CD1c-positive myeloid dendritic cell (primary cell): ENCODE data around the gene NOXO1.
"Not testable (repeated sequence)": the region's sequence is repeated elsewhere in the genome, so short reads cannot be mapped to it uniquely, and the experiment has no call there.

Experiments used
- DNase-seq: peaks from one replicate; pipeline ENCODE4 v3.0.0-alpha.2; 2016; ENCODE audit errors: extremely low spot score

The NOXO1 gene

DNA sequence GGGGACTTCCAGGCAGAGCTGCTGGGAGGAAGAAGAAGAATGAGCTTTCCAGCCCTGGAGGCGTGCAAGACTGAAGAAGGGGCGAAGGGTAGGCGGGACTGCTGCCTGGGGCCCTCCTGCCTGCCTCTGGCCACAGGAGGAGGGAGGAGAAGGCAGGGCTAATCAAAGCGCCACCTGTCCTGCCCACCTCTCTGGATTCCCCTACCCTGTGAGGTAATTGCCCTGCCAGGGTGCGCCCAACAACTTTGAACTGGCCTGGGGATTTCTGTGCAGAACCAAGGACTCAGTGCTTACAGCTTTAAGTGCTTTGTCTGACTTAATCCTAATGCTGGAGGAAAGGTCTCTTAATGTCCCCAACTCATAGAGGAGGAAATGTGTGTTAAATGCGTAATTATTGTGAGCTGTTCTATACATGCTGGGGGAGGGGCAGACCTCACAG, at the start of gene NOXO1:
Gene NOXO1, minus strand, starts transcription at position 72 of the 439 bp plus-strand sequence. CDS start 290 bp downstream, outside the sequence.
- DNase-seq = no peak

- no peak for DNase-seq
Measured at GRCh38 chr16:2030036-2030435, 48.8 kb upstream of the NOXO1 start.

GRCh38 chr16:2029350-2029749, 48.1 kb upstream of the NOXO1 start:
- DNase-seq = no peak

- DNase-seq = no peak
Measured at GRCh38 chr16:2028620-2029220, 47.5 kb upstream of the NOXO1 start.

DNA sequence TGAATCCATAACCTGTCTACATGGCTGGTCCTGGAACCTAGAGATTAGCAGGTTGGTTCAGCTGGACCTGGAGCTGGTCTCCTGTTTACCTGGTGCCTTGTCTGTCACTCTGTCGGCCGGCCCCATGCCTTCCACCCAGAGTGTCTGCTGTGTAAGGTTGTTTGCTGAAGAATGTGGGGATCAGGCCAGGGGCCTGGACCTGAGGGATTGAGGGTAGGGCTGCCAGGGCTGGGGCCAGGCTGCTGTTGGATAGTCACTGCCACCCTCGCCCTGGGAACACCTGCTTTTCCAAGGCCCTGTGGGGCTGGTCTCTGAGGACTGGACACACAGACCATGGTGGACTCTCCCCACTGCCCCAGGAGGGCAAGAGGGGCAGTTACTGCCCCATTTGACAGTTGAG, 46.9 kb upstream of the NOXO1 start:
- no peak for DNase-seq

DNA sequence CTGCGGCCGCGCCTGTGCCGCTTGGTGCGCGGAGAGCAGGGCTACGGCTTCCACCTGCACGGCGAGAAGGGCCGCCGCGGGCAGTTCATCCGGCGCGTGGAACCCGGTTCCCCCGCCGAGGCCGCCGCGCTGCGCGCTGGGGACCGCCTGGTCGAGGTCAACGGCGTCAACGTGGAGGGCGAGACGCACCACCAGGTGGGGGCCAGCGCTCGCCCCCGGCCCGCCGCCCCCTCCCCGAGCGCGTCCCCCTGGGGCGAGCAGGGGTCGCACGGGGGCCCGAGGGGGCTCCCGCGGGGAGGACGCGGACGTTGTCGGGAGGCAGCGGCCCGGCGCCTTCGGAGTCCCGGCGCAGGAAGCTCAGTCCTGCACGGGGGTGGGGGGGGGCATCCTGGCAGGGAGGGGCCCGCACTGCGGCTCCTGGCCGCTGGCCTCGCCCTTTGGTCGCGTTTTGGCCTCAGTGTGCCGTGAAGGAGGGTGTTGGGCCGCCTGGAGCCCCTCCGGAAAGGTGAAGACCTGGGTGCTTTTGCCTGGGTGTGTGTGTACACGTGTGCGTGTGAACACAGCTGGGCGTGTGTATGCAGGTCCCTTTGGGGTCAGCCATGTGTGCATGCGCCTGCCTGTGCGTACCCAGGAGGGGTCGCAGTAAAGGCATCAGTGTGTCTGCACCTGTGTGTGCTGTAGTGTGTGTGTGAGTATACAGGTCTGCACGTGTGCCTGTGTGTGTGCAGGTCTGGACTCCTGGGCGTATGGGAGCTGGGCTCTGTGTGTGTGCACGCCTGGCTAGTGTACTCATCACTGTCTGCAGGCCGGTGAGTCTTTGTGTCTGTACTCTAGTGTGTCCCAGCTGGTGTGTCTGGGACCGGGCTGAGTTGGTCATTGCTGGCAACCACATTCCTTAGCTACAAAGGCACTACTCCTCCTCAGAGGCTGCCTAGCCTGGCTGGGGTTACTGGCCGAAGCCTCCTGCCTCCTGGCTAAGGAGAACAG, 46.0 kb upstream of the NOXO1 start:
- DNase-seq = no peak

DNA sequence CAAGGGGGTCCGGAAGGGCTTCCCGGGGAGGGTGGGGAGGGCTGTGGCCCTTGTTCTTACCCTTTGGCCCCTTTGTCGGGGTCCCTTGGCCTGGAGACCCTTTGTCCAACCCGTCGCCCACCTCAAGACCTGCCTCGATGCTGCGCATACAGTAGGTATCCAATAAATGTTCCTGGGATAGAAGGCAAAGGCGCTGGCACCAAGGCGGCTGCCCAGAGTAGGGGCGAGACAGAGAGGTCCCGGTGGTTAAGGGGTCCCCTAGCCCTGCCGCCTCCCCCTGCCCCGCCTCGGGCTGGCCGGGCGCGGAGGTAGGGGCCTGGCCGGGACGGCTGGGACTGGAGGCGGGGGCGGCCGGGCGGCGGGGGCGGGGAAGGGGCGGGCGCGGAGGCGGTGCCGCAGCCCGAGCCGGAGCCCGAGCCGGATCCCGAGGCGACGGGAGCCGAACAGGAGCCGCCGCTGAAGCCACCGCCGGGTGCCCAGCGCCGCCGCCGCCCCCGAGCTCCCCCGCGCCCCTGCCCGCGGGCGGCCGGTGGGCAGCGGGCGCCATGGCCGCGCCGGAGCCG, 45.3 kb upstream of the NOXO1 start, which contains the start of gene NHERF2:
Gene NHERF2, plus strand, starts transcription at position 442 of the 563 bp plus-strand sequence. Its CDS starts 104 bp downstream, at position 546.
- DNase-seq = no peak

GRCh38 chr16:2025878-2026460, 44.7 kb upstream of the NOXO1 start:
- no peak for DNase-seq

DNA sequence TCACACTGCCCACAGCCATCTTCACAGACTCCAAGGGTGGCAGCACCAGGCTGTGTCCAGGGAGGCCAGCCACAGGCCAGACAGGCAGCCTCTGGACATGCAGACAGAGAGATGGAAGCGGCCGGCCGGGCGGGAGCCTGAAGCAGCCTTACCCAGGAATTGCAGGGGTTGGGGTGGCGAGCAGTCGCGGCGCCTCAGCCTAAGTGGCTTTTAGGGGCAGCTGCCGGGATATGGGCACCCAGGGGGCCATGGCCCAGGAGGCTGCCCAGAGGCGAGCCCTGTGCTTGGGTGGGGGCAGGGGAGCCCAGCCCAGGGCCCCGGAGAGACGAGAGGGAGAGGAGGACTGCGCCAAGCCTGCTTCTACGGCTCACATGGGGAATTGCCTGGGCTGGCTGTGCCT, 44.0 kb upstream of the NOXO1 start:
- no peak for DNase-seq

DNA sequence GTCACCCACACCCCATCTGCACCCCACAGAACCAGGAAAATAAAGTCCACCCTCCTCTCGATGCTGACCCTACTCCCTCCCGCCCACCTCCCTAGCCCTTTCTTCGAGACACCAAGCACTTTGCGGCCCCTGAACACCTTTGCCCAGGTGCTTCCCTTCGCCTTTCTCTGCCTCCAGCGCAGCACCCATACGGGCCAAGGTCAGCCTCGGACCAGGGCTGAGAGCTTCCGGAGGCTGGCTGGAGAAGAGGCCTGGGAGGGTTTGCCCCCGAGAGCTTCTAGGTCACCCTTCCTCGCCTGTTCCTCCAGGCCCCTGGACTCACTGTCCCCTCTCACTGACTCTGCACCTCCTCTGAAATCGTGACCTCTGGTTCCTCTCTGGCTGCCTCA, 42.8 kb upstream of the NOXO1 start:
- DNase-seq = no peak

GRCh38 chr16:2023092-2024031, 42.1 kb upstream of the NOXO1 start:
- DNase-seq = peak; percentile 97

DNA sequence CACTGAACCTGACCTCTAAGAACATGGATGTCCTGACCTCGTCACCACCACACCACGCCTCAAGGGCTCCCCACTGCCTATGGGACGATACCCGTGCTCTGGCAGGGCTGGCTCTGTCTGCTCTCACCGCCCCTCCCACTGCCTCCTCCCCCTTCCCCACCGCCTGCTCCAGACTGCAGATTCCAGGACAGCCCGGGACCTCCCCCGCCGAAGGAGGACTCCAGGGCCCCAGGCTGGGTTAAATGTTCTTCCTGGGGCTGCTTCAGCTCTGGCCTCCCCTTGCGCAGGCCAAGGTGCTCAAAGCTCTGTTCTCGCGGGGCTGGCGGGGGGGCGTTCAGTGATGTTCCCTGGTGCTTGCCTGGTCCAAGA, 41.4 kb upstream of the NOXO1 start:
- DNase-seq = peak; percentile 53

GRCh38 chr16:2019921-2020831, 38.9 kb upstream of the NOXO1 start:
- DNase-seq = no peak

DNA sequence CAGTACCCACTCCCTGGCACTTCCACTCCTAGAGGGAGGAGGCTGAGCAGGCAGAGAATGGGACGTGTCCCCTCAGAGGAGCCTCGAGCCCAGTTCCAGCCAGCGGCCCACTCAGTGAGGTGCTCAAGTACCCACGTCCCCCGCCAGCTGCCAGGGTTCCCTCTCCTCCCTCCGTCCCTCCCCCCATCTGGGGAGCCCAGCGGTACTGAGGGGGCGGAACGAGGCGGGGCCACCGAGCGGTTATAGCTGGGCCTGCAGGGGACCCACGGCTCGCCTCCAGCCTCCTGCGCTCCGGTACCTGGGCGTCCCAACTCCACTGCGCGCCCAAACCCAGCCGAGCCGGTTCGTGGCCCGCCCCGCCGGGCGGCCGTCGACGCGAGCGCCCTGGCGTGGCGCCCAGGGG, 38.2 kb upstream of the NOXO1 start, which contains the start of gene NPW:
Gene NPW, plus strand, starts transcription at position 268 of the 403 bp plus-strand sequence.
- DNase-seq = no peak

GRCh38 chr16:2016407-2016922, 35.2 kb upstream of the NOXO1 start:
- DNase-seq = no peak

DNA sequence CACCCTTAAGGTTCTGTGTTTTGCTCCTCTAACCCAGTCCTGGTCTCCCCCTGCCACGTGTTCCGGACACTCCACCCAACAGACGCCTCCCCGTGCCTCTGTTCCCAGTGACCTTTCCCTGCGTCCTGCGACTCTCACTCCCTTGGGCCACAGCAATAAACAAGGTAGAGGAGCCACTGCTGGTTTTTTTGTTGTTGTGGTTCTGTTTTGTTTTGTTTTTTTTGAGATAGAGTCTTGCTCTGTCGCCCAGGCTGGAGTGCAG, 34.6 kb upstream of the NOXO1 start:
- no peak for DNase-seq

GRCh38 chr16:2015117-2015946, 34.1 kb upstream of the NOXO1 start:
- DNase-seq = peak; percentile 56

- no peak for DNase-seq
Measured at GRCh38 chr16:2013527-2013926, 32.3 kb upstream of the NOXO1 start.

GRCh38 chr16:2011726-2012125, 30.5 kb upstream of the NOXO1 start:
- not testable (repeated sequence) for DNase-seq
